ENCODE results near the gene SGPP2. TPM values are rescaled to one million over a fixed set of nuclear protein-coding genes. Genes with fewer than 3 reads are reported as not detected.
"Not testable (repeated sequence)": the region's sequence is repeated elsewhere in the genome, so short reads cannot be mapped to it uniquely, and the experiment has no call there.

SGPP2 gene
- total RNA-seq, 3 donors from 2014 or later (not counting 1 experiment from before 2014, with no cell fraction given), result 0.25 to 0.30 TPM; not detected in 1

DNA sequence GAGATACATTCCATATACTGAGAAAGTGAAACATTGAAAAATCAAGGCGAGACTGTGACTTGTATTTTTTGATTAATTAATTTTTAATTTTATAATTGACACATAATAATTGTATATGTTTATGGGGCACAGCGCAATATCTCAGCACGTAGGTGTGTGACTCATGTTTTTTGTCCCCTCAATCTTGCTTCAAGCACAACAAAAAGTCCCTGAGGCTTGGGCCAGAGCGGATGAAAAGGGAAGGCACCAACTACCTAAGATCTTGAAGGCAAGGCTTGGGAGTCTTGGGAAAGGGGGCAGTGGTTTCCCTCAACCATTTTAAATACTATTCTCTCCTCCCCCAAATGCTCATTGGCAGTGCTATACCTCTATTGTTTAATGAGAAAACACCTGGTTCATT lies 9.9 kb downstream of the SGPP2 start:
- Mint-ChIP-seq H3K36me3 (no peaks in the 10 kb centered on the region), H3K27me3 (ENCODE audit: low read depth in 2 of 2) (peaks cover 0 to 2% of the 10 kb centered on the region in 2 donors), H3K27ac (no peak overlapping the region), H3K4me3 (no peak overlapping the region), H3K9me3 (peaks cover 0 to 5% of the 10 kb centered on the region in 2 donors), H3K4me1 (no peaks in the 10 kb centered on the region)
- Histone ChIP-seq H3K9me3 (ENCODE audit: control insufficient read depth, insufficient read depth, low read length) (no peaks in the 10 kb centered on the region), H3K36me3 (ENCODE audit: control insufficient read depth, insufficient read depth, low read length) (no peaks in the 10 kb centered on the region), H3K27me3 (ENCODE audit: control insufficient read depth, insufficient read depth, low read length) (no peaks in the 10 kb centered on the region), H3K27ac (ENCODE audit: low read length) (no peak overlapping the region), H3K4me1 (ENCODE audit: control insufficient read depth, insufficient read depth, low read length) (no peaks in the 10 kb centered on the region), H3K4me3 (ENCODE audit: low read length) (no peak overlapping the region)
- 100% methylated on average over 2 of the region's 4 CpGs for WGBS (ENCODE audit: insufficient coverage)
- DNase-seq, result no peak
- ATAC-seq, result no peak
- TF ChIP-seq, protein P1, sequence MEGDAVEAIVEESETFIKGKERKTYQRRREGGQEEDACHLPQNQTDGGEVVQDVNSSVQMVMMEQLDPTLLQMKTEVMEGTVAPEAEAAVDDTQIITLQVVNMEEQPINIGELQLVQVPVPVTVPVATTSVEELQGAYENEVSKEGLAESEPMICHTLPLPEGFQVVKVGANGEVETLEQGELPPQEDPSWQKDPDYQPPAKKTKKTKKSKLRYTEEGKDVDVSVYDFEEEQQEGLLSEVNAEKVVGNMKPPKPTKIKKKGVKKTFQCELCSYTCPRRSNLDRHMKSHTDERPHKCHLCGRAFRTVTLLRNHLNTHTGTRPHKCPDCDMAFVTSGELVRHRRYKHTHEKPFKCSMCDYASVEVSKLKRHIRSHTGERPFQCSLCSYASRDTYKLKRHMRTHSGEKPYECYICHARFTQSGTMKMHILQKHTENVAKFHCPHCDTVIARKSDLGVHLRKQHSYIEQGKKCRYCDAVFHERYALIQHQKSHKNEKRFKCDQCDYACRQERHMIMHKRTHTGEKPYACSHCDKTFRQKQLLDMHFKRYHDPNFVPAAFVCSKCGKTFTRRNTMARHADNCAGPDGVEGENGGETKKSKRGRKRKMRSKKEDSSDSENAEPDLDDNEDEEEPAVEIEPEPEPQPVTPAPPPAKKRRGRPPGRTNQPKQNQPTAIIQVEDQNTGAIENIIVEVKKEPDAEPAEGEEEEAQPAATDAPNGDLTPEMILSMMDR (IDR thresholded peaks at IDR 0.05), result no peak
- intact Hi-C loops (cut with micrococcal nuclease), result no loop called here

DNA sequence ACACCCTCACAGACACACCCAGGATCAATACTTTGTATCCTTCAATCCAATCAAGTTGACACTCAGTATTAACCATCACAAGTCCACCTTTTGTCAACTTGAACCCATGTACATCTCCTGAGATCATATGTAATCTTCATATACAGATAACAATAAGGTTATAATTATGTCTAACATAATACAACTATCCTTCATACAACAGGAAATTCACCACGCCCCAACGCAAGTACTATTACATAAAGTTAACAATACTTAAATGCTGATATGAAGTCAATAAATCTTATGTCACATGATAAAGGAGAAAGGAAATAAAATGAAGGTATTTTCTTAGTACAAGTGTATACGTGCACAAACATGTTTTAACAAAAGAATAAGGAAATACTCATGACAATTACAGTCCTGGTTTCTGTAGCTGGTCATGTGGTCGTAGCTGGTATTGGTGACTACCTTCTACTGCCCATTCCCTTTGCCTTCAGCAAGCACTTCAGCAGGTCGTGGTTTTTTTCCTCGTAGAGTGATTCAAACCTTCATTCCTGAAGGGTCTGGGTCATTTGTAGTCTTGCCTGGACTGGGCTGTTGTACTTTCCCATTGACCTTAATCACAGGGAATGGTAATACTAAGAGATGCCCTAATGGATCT lies 11.2 kb downstream of the SGPP2 start:
- not testable (repeated sequence) for H3K27me3 ChIP-seq (ENCODE audit: control insufficient read depth, insufficient read depth, low read length); H3K4me1 ChIP-seq (ENCODE audit: control insufficient read depth, insufficient read depth, low read length)
- 92% methylated on average over 4 of the region's 6 CpGs for WGBS (ENCODE audit: insufficient coverage)

DNA sequence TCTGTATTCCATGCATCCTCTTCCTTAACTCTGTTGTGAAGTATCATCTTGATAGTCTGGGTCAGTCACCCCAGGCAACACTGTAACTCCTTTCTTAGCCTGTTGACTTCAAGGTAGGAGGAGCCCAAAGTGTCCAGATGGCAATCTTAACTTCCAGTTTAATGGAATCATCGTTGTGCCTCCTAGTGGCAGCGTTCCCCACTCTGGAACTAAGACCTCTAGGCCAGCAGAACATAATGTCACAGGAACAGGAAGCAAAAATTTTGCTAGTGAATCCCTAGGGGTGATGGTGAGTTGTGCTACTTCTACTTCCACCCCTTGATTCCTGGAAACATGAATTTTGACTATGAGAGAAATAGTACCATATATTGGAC lies 11.7 kb downstream of the SGPP2 start:
- Mint-ChIP-seq H3K27me3 (ENCODE audit: low read depth in 2 of 2) (peaks cover 0 to 2% of the 10 kb centered on the region in 2 donors), H3K9me3 (peaks cover 0 to 2% of the 10 kb centered on the region in 2 donors), H3K36me3 (no peaks in the 10 kb centered on the region), H3K4me3 (no peak overlapping the region), H3K4me1 (no peaks in the 10 kb centered on the region), H3K27ac (no peak overlapping the region)
- H3K27ac ChIP-seq (ENCODE audit: low read length), result no peak overlapping the region
- H3K4me3 ChIP-seq (ENCODE audit: low read length), result no peak overlapping the region
- no peaks in the 10 kb centered on the region for H3K36me3 ChIP-seq (ENCODE audit: control insufficient read depth, insufficient read depth, low read length)
- H3K27me3 ChIP-seq (ENCODE audit: control insufficient read depth, insufficient read depth, low read length), result no peaks in the 10 kb centered on the region
- TF ChIP-seq, protein P1 (IDR thresholded peaks at IDR 0.05), result no peak
- no peaks in the 10 kb centered on the region for H3K9me3 ChIP-seq (ENCODE audit: control insufficient read depth, insufficient read depth, low read length)
- 91% methylated on average over 2 of the region's 2 CpGs for WGBS (ENCODE audit: insufficient coverage)
- no peaks in the 10 kb centered on the region for H3K4me1 ChIP-seq (ENCODE audit: control insufficient read depth, insufficient read depth, low read length)
- ATAC-seq, result no peak
- DNase-seq, result no peak
- intact Hi-C loops (cut with micrococcal nuclease), result no loop called here

More for the DNA sequence above, 11.2 kb downstream of the SGPP2 start:
- H3K4me3 Mint-ChIP-seq; H3K36me3 ChIP-seq (ENCODE audit: control insufficient read depth, insufficient read depth, low read length); H3K27ac Mint-ChIP-seq; ATAC-seq; H3K9me3 Mint-ChIP-seq; H3K4me1 Mint-ChIP-seq; H3K27me3 Mint-ChIP-seq (ENCODE audit: low read depth in 2 of 2); intact Hi-C loops (cut with micrococcal nuclease); H3K27ac ChIP-seq (ENCODE audit: low read length); H3K36me3 Mint-ChIP-seq; H3K4me3 ChIP-seq (ENCODE audit: low read length); DNase-seq; H3K9me3 ChIP-seq (ENCODE audit: control insufficient read depth, insufficient read depth, low read length): not testable (repeated sequence)

DNA sequence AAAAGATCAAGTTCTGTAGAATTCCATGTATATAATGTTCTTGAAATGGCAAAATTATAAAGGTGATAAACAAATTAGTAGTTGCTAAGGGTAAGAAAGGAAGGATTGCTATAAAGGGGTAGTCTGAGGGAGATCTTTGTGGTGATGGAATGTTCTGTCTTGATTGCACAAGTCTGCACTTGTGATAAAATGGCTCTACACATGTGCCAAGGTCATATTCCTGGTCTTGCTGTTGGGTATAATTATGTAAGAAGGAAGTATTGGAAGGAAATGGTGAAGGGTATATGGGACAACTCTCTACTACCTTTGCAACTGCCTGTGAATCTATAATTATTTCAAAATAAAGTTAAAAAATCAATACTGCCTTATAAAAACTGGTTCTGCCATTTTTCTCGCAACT lies 15.3 kb downstream of the SGPP2 start:
- Histone ChIP-seq H3K36me3 (ENCODE audit: control insufficient read depth, insufficient read depth, low read length) (no peaks in the 10 kb centered on the region), H3K27ac (ENCODE audit: low read length) (no peak overlapping the region), H3K4me1 (ENCODE audit: control insufficient read depth, insufficient read depth, low read length) (no peaks in the 10 kb centered on the region), H3K4me3 (ENCODE audit: low read length) (no peak overlapping the region), H3K9me3 (ENCODE audit: control insufficient read depth, insufficient read depth, low read length) (no peaks in the 10 kb centered on the region), H3K27me3 (ENCODE audit: control insufficient read depth, insufficient read depth, low read length) (no peaks in the 10 kb centered on the region)
- H3K4me3 Mint-ChIP-seq, result no peak overlapping the region
- H3K4me1 Mint-ChIP-seq, result no peaks in the 10 kb centered on the region
- ATAC-seq (no peak), DNase-seq (no peak)
- TF ChIP-seq, protein P1 (IDR thresholded peaks at IDR 0.05), result no peak
- peaks cover 0 to 6% of the 10 kb centered on the region in 2 donors for H3K9me3 Mint-ChIP-seq
- peaks cover 0 to 2% of the 10 kb centered on the region in 2 donors for H3K27me3 Mint-ChIP-seq (ENCODE audit: low read depth in 2 of 2)
- intact Hi-C loops (cut with micrococcal nuclease), result no loop called here
- no peak overlapping the region for H3K27ac Mint-ChIP-seq
- WGBS (ENCODE audit: insufficient coverage), result 100% methylated on average over 1 of the region's 1 CpG
- H3K36me3 Mint-ChIP-seq, result no peaks in the 10 kb centered on the region
